C4-2B (cell line): Measurements from ENCODE around the gene SEPHS1.

Source experiments
- H3K27ac ChIP-seq: fragments of 450-650 bp; 2 replicates; pipeline ENCODE4 v1.5.1; 2017
- ZFX ChIP-seq: fragments of 450-650 bp; IDR thresholded peaks from 2 replicates; pipeline ENCODE4 v1.6.1; 2017
- TF ChIP-seq, protein P1 (sequence below): fragments of 450-650 bp; conservative IDR thresholded peaks from 2 replicates; pipeline ENCODE4 v1.5.1; 2017; ENCODE audit warnings: mild to moderate bottlenecking

Gene SEPHS1

DNA sequence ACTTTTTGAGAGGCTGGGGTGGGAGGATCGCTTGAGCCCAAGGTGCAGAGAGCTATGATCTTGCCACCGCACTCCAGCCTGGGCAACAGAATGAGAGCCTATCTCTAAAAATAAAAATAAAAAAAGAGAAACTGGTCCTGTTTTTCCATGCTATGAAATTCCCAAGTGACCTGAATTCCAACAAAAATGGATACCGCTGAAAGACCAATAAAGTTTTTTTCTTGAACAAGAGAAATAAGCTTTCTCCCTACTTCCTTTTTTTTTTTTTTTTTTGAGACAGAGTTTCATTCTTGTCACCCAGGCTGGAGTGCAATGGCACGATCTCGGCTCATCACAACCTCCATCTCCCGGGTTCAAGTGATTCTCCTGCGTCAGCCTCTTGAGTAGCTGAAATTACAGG, 12.5 kb upstream of the SEPHS1 start:
- H3K27ac ChIP-seq: no peak overlapping the region
- TF ChIP-seq, protein P1, sequence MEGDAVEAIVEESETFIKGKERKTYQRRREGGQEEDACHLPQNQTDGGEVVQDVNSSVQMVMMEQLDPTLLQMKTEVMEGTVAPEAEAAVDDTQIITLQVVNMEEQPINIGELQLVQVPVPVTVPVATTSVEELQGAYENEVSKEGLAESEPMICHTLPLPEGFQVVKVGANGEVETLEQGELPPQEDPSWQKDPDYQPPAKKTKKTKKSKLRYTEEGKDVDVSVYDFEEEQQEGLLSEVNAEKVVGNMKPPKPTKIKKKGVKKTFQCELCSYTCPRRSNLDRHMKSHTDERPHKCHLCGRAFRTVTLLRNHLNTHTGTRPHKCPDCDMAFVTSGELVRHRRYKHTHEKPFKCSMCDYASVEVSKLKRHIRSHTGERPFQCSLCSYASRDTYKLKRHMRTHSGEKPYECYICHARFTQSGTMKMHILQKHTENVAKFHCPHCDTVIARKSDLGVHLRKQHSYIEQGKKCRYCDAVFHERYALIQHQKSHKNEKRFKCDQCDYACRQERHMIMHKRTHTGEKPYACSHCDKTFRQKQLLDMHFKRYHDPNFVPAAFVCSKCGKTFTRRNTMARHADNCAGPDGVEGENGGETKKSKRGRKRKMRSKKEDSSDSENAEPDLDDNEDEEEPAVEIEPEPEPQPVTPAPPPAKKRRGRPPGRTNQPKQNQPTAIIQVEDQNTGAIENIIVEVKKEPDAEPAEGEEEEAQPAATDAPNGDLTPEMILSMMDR: no peak
- TF ChIP-seq ZFX: no peak

DNA sequence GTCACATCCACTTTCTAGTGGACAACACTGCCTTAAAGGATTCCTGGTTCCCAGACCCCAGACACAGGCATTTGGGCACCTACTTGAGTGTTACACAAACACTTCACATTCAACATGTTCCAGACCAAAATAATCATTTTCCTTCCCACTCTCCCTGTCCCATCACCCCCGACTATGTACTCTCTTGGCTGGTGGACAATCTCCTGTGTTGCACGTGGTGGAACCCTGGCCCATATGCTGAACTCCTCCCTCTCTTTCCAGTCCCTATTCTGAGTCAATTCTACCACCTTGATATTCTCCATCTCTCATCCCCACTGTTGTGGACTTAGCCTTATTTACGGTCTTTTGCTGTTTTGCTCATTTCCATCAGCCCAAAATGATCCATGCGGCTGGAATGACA, 8.3 kb upstream of the SEPHS1 start:
- no peak for TF ChIP-seq ZFX
- TF ChIP-seq, protein P1: no peak
- H3K27ac ChIP-seq: no peak overlapping the region

DNA sequence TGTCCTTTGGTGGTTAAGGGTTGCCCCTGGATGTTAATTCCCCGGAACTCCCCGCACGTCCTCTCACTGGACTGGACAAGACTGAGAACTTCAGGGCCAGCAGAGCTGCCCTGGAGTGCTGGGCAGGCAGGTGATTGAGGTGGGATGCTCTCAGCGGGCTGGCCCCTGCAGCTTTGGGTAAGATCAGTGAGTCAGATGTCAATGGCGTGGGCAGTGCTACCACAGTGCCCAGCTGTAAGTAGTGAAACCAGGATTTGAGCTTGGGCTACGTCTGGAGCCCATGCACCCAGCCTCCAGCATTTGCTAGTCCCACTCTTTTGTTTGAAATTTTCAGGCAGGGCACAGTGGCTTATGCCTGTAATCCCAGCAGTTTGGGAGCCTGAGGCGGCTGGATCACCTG, 6.7 kb upstream of the SEPHS1 start:
- no peak overlapping the region for H3K27ac ChIP-seq
- TF ChIP-seq ZFX: no peak
- TF ChIP-seq, protein P1: no peak

GRCh38 chr10:13352519-13352918, 4.4 kb upstream of the SEPHS1 start:
- no peak for TF ChIP-seq ZFX
- TF ChIP-seq, protein P1: no peak
- H3K27ac ChIP-seq: no peak overlapping the region

GRCh38 chr10:13351340-13351915, 3.3 kb upstream of the SEPHS1 start:
- no peak overlapping the region for H3K27ac ChIP-seq
- TF ChIP-seq ZFX: no peak
- TF ChIP-seq, protein P1: no peak

DNA sequence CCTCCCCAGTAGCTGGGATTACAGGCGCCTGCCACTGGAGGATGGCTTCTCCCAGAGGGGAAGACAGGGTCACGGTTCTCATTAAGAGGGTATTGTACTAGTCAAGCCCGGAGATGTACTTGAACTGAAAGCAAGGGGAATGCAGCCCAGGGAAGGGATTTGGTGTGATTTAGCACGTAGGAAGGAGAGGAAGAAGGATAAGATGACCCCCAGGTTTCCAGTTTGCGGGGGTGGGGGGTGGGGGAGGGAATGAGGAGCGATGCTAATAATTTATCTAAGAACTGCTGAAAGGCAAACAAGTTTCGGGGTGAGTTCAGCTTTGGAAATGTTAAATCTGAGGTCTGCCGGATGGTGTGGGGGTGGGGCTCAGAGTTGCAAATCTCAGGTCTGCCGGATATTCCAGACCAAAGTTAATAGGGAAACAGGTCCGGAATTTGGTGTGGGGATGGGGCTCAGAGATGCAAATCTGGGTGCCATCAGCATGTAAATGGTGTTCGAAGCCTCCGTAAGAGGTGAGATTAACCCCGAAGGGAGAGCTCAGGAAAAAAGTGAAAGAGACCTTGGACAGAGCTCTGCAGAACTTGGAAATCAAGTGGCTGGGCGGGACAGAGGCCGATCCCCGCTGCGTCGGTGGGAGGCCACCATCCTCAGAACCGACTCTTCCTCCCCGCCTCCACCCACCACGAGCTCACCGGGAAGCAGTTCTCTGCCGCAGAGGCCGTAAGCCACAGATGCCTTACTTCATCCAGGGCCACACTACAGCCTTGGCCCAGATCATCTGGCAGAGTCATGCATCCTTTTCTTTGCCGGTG, 1.6 kb upstream of the SEPHS1 start:
- TF ChIP-seq, protein P1: no peak
- no peak for TF ChIP-seq ZFX
- peak overlapping the region; percentile 98 for H3K27ac ChIP-seq

GRCh38 chr10:13347500-13348156, 465 bp downstream of the SEPHS1 start:
- H3K27ac ChIP-seq: peak overlapping the region; percentile 98
- TF ChIP-seq, protein P1: no peak
- peak; percentile 87 for TF ChIP-seq ZFX
